Loucy (cell line): ENCODE data around the gene BRI3.

Experiments used
- H2AFZ ChIP-seq: fragments of 200-600 bp; sonication (generic); 2 replicates; pipeline ENCODE4 v1.6.0; 2016; ENCODE audit warnings: antibody characterized with exemption, mild to moderate bottlenecking, low read length, moderate library complexity
- H3F3A ChIP-seq: fragments of 200-600 bp; 2 replicates; pipeline ENCODE4 v1.6.0; 2016; ENCODE audit warnings: antibody characterized with exemption, low read depth, mild to moderate bottlenecking
- H3K27me3 ChIP-seq: fragments of 200-600 bp; sonication (generic); 2 replicates; pipeline ENCODE4 v1.6.1; 2014; ENCODE audit warnings: low read length, mild to moderate bottlenecking; ENCODE audit not compliant: insufficient read depth, poor library complexity, severe bottlenecking
- H3K36me3 ChIP-seq: fragments of 200-600 bp; sonication (generic); 2 replicates; pipeline ENCODE4 v1.6.1; 2016; ENCODE audit warnings: low read length; ENCODE audit not compliant: insufficient read depth
- H3K4me1 ChIP-seq: fragments of 200-600 bp; sonication (generic); 2 replicates; pipeline ENCODE4 v1.5.1; 2014; ENCODE audit warnings: low read length, mild to moderate bottlenecking; ENCODE audit not compliant: insufficient read depth, poor library complexity, severe bottlenecking
- H3K4me2 ChIP-seq: fragments of 200-600 bp; sonication (generic); 2 replicates; pipeline ENCODE4 v1.6.0; 2014; ENCODE audit warnings: antibody characterized with exemption, low read length, low read depth, mild to moderate bottlenecking; ENCODE audit not compliant: poor library complexity, severe bottlenecking
- H3K4me3 ChIP-seq: fragments of 200-600 bp; sonication (generic); 2 replicates; pipeline ENCODE4 v1.5.1; 2014; ENCODE audit warnings: low read length, mild to moderate bottlenecking, mixed read lengths; ENCODE audit not compliant: poor library complexity, severe bottlenecking
- H3K79me2 ChIP-seq: fragments of 200-600 bp; sonication (generic); 2 replicates; pipeline ENCODE4 v1.6.1; 2014; ENCODE audit warnings: low read length; ENCODE audit not compliant: insufficient read depth
- H3K9ac ChIP-seq: fragments of 200-600 bp; sonication (generic); 2 replicates; pipeline ENCODE4 v1.6.0; 2014; ENCODE audit warnings: mild to moderate bottlenecking, low read depth, low read length, moderate library complexity; ENCODE audit not compliant: poor library complexity, severe bottlenecking
- H3K9me2 ChIP-seq: fragments of 200-600 bp; sonication (generic); replicated peaks from 2 replicates; pipeline ENCODE4 v1.6.1; 2016; ENCODE audit warnings: low read depth, low read length, mixed read lengths
- H3K9me3 ChIP-seq: fragments of 200-600 bp; sonication (generic); 2 replicates; pipeline ENCODE4 v1.6.1; 2014; ENCODE audit warnings: mild to moderate bottlenecking, antibody characterized with exemption, low read length, low read depth; ENCODE audit not compliant: insufficient read depth
- H4K20me1 ChIP-seq: fragments of 200-600 bp; sonication (generic); 2 replicates; pipeline ENCODE4 v1.6.0; 2014; ENCODE audit warnings: antibody characterized with exemption, low read length, mild to moderate bottlenecking; ENCODE audit not compliant: insufficient read depth, poor library complexity, severe bottlenecking
- EZH2phosphoT487 ChIP-seq: fragments of 200-600 bp; IDR thresholded peaks from 2 replicates; pipeline ENCODE4 v1.6.1; 2018; ENCODE audit warnings: antibody characterized with exemption, mild to moderate bottlenecking, moderate library complexity, borderline replicate concordance
- TF ChIP-seq, protein P1 (sequence below): fragments of 200-600 bp; sonication (generic); conservative IDR thresholded peaks from 2 replicates; pipeline ENCODE4 v1.5.1; 2014; ENCODE audit warnings: mild to moderate bottlenecking, antibody characterized with exemption, low read length

Gene BRI3

GRCh38 chr7:98286093-98286539, 4.6 kb downstream of the BRI3 start:
- TF ChIP-seq, protein P1, sequence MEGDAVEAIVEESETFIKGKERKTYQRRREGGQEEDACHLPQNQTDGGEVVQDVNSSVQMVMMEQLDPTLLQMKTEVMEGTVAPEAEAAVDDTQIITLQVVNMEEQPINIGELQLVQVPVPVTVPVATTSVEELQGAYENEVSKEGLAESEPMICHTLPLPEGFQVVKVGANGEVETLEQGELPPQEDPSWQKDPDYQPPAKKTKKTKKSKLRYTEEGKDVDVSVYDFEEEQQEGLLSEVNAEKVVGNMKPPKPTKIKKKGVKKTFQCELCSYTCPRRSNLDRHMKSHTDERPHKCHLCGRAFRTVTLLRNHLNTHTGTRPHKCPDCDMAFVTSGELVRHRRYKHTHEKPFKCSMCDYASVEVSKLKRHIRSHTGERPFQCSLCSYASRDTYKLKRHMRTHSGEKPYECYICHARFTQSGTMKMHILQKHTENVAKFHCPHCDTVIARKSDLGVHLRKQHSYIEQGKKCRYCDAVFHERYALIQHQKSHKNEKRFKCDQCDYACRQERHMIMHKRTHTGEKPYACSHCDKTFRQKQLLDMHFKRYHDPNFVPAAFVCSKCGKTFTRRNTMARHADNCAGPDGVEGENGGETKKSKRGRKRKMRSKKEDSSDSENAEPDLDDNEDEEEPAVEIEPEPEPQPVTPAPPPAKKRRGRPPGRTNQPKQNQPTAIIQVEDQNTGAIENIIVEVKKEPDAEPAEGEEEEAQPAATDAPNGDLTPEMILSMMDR = no peak
- no peak for TF ChIP-seq EZH2phosphoT487
- no peaks in the 10 kb centered on the region for H3K9me3 ChIP-seq
- H3K27me3 ChIP-seq = no peaks in the 10 kb centered on the region
- no peak overlapping the region for H3K9ac ChIP-seq
- H3K36me3 ChIP-seq = no peaks in the 10 kb centered on the region
- peak overlapping the region; percentile 100 for H3K4me2 ChIP-seq
- H3K4me1 ChIP-seq = peaks cover 34% of the 10 kb centered on the region
- no peaks in the 10 kb centered on the region for H3F3A ChIP-seq
- peaks cover 36% of the 10 kb centered on the region for H4K20me1 ChIP-seq
- H2AFZ ChIP-seq = no peak overlapping the region
- peaks cover 37% of the 10 kb centered on the region; the same call in 1 of the 2 replicates for H3K79me2 ChIP-seq
- no peaks in the 10 kb centered on the region for H3K9me2 ChIP-seq
- no peak overlapping the region for H3K4me3 ChIP-seq

DNA sequence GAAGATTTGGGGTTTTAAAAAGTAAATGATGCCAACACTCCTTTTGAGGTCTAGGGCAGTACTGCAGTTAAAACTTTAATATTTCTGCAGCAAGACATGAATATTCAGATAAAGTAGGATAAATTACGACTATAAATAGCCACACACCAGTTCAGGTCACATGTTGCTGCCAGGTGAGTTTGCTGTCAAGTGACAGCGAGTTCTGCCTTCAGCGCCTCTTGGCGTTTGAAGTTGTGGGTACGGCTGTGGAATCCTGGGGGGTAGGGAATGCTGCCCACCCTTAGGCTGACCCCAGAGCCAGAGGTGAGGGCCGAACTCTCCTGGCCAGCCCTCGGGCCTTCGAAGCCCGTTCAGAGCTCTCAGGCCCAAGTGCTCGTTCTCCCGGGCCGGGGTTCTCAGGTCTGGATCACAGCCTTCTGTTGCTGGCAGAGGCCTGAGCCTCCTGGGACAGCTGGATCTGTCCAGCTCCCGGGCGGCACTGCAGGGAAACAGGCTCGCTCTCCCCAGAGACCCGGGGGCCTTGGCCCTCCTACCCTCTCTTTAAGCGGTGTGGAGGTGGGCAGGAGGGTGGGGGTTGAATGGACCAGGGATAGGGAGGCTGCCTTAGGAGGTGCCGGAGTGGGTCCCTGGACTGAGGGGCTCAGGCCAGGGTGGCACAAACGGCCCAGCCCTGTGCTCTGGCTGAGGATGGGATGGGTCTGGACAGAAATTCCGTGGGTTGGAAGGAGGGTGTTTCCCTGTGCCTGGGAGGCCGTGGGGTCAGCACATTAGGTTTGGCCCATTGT, 5.4 kb downstream of the BRI3 start:
- Histone ChIP-seq H3K9me2 (no peaks in the 10 kb centered on the region), H3K9me3 (no peaks in the 10 kb centered on the region), H2AFZ (no peak overlapping the region), H3K9ac (no peak overlapping the region), H3K27me3 (no peaks in the 10 kb centered on the region), H3K36me3 (no peaks in the 10 kb centered on the region), H3K4me2 (peak overlapping the region; percentile 5), H3F3A (no peaks in the 10 kb centered on the region), H3K4me1 (peaks cover 34% of the 10 kb centered on the region), H3K79me2 (peaks cover 35% of the 10 kb centered on the region; the same call in 1 of the 2 replicates), H3K4me3 (no peak overlapping the region), H4K20me1 (peaks cover 36% of the 10 kb centered on the region)
- TF ChIP-seq, protein P1 = no peak
- no peak for TF ChIP-seq EZH2phosphoT487

GRCh38 chr7:98287486-98287959, 6.0 kb downstream of the BRI3 start:
- H3K79me2 ChIP-seq = peaks cover 29% of the 10 kb centered on the region; the same call in 1 of the 2 replicates
- no peak overlapping the region for H2AFZ ChIP-seq
- H3K4me3 ChIP-seq = no peak overlapping the region
- H3K27me3 ChIP-seq = no peaks in the 10 kb centered on the region
- H3K9me3 ChIP-seq = no peaks in the 10 kb centered on the region
- no peak overlapping the region for H3K4me2 ChIP-seq
- H3K36me3 ChIP-seq = peaks cover 1% of the 10 kb centered on the region; the same call in 1 of the 2 replicates
- no peaks in the 10 kb centered on the region for H3K9me2 ChIP-seq
- H4K20me1 ChIP-seq = peaks cover 30% of the 10 kb centered on the region
- H3F3A ChIP-seq = no peaks in the 10 kb centered on the region
- TF ChIP-seq, protein P1 = no peak
- no peak for TF ChIP-seq EZH2phosphoT487
- H3K4me1 ChIP-seq = peaks cover 28% of the 10 kb centered on the region
- H3K9ac ChIP-seq = no peak overlapping the region
